GM18517 (cell line): Measurements from ENCODE around the gene CELA3A.
"Not testable (repeated sequence)": the region's sequence is repeated elsewhere in the genome, so short reads cannot be mapped to it uniquely, and the experiment has no call there.

Experiments used
- ATAC-seq: cut with Tn5 transposase; IDR thresholded peaks from one replicate; pipeline ENCODE4 v1.9.1; 2021; ENCODE audit warnings: mild to moderate bottlenecking, moderate library complexity; ENCODE audit not compliant: unreplicated experiment

CELA3A gene

DNA sequence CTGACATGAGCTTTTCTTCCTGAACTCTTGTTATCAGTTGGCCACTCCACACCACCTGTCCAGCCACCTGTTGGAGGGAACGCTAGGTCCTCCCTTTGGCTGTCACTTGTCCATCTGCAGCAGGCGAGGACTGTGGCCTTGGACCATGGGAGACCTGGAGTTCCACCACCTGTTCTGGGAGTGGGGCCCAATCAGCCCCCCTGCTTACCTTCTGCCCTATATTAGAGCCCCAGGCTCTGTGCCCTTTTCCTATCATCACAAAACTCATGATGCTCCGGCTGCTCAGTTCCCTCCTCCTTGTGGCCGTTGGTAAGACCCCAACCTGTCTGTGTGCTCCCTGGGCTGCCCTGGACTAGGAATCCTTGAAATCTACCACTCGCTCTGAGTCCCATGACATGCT is at the start of gene CELA3A:
TSS of gene CELA3A (plus strand) at position 249 of the 400 bp plus-strand sequence. CDS start at position 267, 18 bp downstream.
- no peak for ATAC-seq

DNA sequence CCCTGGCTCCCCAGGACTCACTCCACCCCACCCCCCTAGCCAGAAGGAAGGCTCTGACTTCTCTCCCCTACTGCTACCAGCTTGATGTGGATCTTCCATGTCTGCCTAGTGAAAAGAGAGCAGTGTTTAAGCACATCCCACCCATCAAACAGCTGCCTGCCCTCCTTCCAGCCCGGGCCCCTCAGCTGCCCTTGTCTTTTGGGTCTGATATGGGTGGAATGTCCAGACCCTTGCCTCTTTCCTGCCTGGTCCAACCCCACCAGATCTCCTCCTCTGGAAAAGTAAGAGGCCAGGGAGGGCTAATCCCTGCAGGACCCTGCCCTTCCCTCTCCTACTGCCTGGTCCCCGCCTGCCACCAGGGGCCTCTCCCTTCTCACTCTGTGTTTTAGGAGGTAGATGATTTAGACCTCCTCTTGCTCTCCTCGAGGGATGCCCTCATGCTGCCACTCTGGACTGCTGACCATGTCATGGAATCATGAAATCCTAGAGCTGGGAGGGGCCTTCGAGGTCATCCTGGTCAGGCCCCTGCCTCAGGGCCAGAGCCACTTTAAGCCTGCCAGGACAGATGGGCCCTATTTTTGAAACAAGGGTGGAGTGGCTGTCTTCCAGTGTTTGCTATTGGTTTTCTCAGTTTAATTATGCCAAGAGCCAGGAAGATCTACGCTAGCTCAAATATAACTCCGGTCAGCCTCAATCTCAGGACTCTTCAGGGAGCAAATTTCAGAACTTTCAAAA is 48.5 kb upstream of the CELA3A start:
- ATAC-seq: no peak

- no peak for ATAC-seq
Measured at GRCh38 chr1:21955058-21955457, 46.4 kb upstream of the CELA3A start.

DNA sequence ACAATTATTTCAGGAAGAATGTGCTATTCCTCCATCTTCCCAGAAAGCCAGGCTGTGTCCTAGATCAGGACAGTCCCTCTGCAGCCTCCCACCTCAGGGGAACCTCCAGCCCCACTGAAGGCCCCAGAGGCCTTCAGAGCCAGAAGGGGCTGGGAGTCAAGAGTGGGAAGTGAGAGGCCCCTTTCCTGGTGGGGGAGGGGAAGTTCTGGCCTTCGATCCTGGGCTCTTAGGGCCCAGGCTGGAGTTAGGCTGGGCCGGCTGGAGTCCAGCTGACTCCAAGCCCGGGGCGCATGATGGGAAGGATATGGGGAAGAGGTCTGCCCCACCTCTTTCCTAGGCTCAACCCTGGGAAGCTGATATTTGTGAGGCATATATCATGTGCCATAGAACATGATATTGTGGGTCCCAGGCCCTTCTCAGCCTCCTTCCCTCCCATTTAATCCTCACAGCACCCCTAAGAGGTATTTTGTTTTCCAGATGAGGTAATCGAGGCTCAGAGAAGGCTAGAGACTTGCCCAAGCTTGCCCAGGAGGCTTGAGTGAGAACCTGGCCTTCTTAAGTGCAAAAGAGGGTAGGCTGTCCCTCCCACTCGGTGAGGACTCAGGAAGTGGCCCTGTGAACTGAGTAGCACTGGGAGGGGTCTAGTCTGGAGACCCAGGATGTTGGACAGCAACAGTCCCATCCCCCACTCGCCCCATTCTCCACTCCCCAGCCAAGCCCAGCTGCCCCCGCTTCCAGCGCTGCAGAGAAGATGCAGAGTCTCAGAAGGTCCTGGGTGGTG is 45.8 kb upstream of the CELA3A start:
- no peak for ATAC-seq

GRCh38 chr1:21956720-21957552 is 44.5 kb upstream of the CELA3A start:
- ATAC-seq: no peak

DNA sequence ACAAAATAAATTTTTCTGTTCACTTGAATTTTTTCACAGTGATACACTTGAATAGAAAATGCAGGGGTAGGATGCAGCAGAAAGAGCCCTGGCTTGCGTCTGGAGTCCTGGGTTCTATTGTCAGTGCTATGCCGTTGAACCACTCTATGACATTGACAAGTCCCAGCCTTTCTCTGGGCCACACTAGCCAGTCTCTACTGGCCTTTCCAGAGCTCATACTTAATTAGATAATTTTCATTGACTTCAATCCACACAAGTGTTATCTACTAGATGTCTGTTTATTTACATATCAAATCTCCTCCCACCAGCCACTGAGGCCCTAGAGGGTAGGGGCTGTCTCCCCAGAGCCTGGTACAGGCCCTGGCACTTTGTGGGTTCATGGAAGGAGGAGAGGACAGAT is 40.1 kb upstream of the CELA3A start:
- no peak for ATAC-seq

DNA sequence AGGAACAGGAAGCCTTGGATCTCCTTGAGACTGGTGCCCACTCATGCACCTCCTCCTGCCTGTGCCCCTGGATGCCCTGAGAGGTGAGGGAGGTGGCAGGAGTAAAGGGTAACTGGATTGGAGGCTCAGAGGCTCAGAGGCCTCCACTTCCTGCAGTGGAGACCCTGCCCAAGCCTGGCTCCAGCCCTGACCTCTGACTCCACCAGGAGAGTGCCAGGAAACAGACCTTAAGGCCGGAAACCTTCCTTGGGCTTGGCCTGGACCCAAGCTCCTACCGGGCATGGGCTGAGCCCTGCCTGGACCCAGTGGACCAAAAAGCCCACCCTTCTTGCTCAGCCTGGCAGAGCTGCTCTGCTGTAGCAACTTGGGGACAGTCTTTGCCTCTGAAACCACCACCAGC is 39.7 kb upstream of the CELA3A start:
- ATAC-seq: no peak

DNA sequence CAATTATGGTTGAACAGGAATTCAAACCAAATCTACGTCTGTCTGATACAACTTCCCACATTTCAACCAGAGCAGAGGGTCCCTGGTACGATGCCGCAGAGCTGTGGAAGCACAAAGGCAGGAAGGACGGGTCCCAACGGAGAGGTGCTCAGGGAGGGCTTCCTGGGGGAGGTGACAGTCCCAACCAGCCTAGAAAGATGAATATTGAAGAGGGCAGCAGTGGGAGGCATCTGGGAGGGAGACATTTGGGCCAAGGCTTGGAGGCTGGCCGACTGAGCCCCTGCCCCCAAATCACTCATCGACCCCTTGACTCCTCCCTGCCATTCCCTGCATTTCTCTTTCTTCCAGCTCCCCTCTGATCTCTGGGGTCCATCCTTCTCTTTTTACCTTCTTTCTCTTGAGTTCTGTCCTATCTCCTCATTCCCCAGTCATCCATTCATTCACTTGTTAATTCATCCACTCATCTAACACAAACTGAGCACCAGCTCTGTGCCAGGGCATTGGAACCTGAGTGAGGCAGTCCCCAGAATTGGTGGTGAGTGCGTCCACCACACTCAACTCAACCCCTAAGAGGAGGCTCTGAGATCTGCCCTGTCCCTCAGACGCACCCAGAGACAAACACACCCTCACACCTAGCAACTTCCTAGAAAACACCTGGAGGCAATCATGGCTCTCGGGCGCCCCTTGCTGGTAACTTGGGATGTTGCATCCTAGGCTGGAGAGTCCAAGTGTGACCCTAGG is 37.8 kb upstream of the CELA3A start:
- ATAC-seq: no peak

- no peak for ATAC-seq
Measured at GRCh38 chr1:21966247-21967000, 35.0 kb upstream of the CELA3A start.

GRCh38 chr1:21967216-21967615 is 34.2 kb upstream of the CELA3A start:
- ATAC-seq: not testable (repeated sequence)

DNA sequence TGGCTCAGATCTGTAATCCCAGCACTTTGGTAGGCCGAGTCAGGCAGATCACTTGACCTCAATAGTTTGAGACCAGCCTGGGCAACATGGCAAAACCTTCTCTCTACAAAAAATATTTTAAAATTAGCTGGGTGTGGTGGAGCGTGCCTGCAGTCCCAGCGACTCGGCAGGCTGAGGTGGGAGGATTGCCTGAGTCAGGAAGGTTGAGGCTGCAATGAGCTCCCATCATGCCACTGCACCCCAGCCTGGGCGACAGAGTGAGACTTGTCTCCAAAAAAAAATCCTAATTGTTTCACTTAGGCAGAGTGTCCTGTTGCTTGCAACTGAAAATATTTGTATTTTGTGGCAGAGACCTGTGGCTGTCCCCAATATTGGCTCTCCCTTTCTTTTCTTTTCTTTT is 32.4 kb upstream of the CELA3A start:
- not testable (repeated sequence) for ATAC-seq

DNA sequence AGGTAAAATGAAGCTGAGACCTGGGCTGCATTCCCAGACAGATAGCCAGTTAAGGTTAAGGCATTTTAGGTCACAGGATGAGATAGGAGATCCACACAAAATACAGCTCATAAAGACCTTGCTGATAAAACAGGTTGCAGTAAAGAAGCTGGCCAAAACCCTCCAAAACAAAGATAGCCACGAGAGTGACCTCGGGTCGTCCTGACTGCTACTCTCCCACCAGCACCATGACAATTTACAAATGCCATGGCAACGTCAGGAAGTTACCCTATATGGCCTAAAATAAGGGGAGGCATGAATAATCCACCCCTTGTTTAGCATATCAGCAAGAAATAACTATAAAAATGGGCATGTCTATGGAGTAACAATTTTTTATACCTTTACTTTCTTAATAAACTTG is 30.9 kb upstream of the CELA3A start:
- ATAC-seq: not testable (repeated sequence)

DNA sequence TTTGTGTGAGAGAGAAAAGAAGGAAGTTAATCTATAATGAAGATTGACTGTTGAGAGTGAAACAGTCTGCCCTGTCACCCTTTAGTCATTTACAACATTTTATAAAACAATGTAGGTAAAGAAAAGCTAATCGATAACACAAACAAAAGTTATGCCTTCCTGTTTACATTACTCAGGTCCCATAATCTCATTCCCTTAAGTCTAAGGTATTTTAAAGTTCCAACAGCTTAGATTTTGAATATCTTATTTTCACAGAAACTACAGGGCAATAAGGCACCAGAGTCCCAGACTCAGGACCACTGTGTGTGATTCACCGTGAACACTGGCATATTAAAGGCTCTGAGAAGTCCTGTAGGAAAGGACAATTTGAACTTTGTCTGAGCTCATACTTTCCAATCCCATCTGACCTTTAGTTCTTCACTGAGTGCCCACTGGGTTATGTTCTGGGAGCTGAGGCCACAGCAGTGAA is 28.4 kb upstream of the CELA3A start:
- ATAC-seq: not testable (repeated sequence)

DNA sequence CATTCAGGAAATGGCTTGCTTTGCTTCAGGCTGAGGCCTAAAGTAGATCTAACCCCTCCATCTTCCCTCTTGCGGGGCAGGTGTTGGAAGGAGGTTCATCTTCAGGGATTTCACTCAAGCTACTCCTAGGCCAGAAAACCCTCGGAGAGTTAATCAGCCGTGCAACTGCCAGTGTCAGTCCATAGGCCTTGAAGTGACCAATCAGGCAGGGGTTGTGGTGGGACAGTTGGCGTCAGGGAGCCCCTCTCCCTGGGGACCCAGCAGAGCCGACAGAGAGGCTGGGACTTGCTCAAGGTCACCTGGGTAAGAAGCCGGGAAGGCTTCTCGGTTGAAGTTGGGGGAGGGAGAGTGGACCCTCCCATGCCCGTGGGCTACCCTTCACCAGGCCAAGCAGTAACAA is 27.5 kb upstream of the CELA3A start:
- not testable (repeated sequence) for ATAC-seq

- not testable (repeated sequence) for ATAC-seq
Measured at GRCh38 chr1:21974699-21975098, 26.8 kb upstream of the CELA3A start.

DNA sequence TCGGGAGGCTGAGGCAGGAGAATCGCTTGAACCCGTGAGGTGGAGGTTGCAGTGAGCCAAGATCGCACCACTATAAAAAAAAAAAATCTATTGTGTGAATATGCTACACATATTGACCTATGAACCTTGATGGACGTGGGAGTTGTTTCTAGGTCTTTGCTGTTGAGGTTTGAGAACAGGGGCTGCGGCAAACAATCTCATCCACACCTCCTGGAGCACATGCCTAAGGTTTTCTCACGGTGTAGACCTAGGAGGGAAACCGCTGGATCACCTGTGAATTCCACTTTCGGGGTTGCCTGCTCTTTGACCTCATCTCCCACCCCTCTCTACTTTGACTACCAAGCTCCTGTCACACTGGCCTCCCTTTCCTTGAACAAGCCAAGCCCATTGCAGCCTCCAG is 26.2 kb upstream of the CELA3A start:
- ATAC-seq: not testable (repeated sequence)

GRCh38 chr1:21976703-21977239 is 24.7 kb upstream of the CELA3A start, which contains the start of gene CELA3B:
Gene CELA3B (plus strand): TSS chr1:21977022. CDS start chr1:21977040, 18 bp downstream.
- ATAC-seq: not testable (repeated sequence)

DNA sequence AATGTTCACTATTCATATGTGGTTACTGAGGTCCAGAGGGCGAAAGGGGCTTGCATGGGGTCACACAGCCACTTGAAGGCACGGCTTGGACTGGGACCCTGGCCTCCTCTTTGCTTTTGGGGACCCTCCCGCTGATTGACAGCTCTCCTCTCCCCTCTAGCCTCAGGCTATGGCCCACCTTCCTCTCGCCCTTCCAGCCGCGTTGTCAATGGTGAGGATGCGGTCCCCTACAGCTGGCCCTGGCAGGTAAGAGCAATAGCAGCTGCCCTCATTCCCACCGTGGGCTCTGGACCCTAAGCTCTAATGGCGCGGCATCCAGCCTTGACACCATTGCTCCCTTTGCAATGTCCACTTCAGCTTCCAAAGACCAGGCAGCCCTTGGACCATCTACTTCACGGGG is 23.2 kb upstream of the CELA3A start:
- not testable (repeated sequence) for ATAC-seq

- not testable (repeated sequence) for ATAC-seq
Measured at GRCh38 chr1:21980515-21981220, 20.8 kb upstream of the CELA3A start.
